Anterior cingulate cortex (tissue), 58 donors: ENCODE data around the gene ICOS.
A peak's percentile ranks its signal among the peaks of the same experiment; 100 is the strongest.
"Not testable (repeated sequence)": the region's sequence is repeated elsewhere in the genome, so short reads cannot be mapped to it uniquely, and the experiment has no call there.

Source experiments
- DNase-seq, 58 donors: peaks; one replicate each; lab custom pipeline; 2025; lab: John Stamatoyannopoulos, UW

Gene ICOS

DNA sequence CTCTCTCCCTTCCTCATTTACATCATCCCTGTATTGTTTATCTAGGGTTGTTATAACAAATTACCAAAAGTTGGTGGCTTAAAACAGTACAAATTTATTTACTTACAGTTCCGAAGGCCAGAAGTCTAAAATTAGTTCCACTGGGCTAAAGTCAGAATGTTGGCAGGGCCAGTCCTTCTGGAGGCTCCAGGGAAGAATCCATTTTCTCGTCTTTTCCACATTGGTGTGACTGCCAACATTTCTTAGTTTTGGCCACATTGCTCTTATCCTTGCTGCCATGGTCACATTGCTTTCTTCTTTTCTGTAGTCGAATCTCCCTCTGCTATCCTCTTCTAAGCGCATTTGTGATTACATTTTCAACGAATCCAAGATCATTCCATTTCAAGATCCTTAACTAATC is 34.7 kb downstream of the ICOS start:
- no peak for DNase-seq

DNA sequence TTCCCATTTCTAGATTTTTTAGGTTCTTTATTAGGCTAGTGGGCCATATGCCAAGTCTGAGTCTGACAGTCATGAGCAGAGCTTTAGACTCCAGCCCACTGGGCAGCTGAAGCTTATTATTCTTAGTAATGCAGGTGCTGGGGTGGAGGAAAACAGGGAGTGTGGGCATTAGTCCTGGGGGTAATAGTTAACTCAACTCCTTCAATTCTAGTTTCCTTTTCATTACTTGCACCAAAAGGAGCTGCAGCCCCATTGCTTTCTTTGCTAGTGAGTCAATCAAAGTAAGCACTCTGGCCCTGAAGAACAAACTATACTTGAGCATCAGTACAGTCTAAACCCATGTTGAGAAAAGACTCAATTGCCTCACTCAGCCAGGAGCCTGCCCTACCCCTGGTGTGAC is 35.5 kb downstream of the ICOS start:
- DNase-seq: no peak

DNA sequence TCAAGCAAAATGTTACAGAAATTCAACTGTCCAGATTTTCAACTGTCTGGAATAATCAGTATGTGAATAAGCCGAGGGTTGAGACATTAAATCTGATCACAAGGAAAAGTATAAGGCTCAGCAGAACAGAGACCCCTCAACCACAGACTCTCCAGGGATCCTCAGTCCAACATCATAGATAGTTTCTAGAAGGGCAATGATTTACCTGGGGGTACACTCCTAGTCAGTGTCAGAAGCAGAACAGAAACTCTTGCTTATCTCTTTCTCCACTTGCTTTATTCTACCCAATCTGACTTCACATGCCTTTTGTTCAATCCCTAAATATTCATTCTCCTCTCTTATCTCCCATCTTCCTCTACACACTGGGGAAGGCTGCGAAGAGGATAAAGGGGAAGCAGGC is 36.4 kb downstream of the ICOS start:
- no peak for DNase-seq

DNA sequence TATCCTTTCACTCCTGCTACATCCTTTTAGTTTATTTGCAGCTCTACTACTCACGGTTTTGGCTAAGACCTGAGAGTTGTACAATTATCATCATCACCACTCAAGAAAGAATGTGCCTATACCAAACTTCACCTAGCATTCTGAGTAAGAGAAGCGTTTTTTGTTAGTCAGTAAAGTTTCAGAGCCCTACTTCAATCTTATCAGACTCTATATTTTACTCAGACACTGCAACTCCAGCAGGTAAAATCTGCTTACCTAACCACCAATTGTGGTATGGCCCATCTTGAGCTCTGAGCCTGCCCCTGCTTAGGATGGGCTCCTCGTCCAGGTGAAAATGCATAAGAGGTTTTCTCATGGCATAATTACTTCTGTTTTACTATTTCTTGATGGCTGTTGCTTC is 37.1 kb downstream of the ICOS start:
- no peak for DNase-seq

DNA sequence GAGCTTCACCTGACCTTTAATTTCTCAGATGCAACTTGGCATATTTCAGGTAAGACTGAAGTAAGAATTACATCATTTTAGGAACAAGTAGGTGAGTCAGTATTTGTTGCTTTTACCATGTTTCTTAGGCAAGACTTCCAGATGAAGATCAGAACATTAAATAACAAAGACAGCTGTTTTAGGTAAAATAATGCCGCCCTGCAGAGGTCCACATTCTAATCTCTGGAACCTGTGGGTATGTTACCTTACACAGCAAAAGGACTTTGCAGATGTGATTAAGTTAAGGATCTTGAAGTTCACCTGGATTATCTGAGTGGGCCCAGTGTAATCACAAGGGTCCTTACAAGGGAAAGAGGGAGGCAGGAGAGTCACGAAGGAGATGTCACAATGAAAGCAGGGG is 39.3 kb downstream of the ICOS start:
- DNase-seq: no peak

DNA sequence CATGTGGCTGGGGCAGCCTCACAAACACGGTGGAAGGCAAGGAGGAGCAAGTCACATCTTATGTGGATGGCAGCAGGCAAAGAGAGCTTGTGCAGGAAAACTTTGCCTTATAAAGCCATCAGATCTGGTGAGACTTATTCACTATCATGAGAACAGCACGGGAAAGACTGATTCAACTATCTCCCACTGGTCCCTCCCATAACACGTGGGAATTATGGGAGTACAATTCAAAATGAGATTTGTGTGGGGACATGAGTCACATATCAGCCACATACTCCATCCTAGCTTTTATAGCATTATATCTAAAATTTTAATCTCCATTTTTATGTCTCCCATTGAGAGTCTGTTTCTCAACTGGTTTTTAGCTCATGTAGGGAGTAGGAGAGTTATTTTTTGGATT is 45.7 kb downstream of the ICOS start:
- DNase-seq: no peak

DNA sequence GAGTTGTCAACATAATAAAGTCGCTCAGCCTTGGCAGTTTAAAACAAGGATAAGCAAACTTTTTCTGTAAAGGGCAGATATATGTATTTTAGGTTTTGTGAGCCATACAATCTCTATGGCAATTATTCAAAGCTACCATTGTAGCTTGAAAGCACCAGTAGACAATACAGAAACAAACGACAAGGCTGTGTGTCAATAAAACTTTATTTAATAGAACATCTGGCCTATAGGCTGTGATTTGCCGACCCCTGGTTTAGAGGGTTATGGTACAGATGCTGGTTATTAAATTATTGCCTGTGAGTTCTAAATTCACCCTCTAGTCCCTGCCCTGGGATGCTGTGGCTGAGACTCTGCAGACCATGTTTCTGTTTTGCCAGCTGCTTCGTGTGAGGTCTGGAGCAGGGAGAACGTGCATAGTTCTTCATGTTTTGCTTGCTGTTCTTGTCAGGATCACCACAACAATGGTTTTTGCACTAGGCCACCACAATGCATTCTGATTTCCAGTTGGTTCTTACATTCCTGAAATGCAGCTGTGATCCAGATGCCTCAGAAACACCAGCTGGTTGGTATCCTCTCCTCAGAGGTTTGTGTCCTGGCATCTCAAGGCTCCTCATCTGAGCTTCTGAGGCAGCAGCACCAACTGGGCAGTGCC is 46.6 kb downstream of the ICOS start:
- no peak for DNase-seq

DNA sequence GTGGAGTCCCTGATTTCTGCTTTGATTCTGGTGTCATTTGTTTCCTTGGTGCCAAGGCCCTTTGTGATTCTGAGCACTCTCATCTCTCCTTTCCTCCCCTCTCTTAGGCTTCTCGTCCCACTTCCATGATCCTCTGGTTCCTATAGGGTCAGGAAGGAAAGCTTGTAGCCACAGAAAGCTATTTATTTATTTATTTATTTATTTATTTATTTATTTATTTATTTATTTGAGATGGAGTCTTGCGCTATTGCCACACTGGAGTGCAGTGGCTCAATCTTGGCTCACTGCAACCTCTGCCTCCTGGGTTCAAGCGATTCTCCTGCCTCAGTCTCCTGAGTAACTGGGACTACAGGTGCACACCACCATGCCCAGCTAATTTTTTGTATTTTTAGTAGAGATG is 49.4 kb downstream of the ICOS start:
- not testable (repeated sequence) for DNase-seq

DNA sequence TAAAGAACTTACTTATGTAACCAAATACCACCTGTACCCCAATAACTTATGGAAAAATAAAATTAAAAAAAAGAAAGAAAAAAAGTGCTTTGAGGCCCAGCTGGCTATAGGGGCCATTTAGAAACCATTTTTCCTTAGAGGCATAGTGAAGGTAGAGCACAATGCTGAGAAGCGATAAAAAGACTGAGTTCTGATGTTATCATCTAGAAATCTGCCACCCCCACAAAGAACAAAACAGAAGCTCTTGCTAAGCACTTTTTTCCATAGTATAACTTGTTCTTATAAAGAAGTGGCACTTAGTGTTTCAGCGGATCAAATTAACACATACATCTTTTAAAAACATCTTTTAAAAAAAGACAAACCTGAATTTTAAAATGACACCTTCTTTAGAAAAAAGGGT is 51.4 kb downstream of the ICOS start:
- DNase-seq: no peak

DNA sequence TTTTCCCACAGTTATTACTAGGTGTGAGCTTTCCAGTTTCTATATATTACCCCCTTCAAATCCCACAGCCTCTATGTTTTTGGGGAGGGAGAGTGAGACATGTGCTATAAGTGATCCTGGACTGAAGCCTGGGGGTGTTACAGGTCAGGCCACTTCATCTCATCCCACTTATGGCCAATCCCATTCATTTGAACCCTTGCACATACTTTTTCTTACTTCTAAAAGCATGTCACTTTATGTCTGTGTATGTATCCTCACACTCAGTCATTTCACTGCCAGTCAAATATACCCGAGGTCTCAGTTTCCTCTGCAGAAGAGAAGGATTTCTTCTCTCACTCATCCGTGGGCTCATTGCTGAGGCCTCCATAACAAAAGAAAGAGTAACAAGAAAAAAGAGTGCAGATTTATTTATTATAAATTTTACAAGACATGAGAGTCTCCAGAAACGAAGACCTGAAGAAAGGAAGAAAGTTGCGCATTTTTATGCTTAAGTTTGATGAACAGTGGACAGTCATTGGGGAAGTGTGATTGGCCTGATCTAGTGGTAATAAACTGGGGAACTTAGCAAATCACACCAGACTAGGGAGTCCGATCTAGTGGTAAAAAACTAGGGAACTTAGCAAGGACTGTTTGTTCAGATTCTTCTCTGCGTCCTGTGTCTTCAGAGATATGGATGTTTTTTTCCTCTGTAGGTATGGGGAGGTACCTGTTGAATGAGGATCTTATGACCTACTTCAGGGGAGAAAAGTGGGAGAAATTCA is 52.1 kb downstream of the ICOS start:
- DNase-seq: no peak

DNA sequence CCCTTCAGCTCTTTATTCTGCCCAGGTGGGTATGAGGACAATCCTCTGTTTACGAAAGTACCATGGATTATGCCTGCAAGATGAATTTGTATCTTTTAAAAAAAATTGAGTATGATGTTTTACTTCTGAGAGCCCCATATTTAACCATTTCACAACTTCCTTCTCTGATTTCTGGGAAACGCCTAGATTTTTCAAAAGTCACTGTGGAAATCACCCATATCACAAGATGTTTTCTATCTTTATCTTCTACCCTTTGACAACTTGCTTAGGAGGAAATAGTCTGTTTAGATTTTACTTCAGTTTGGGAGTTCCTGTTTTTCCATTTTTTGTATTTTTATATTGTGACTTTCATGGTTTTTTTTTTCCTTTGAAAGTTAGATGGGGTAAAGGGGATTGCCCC is 53.0 kb downstream of the ICOS start:
- no peak for DNase-seq

DNA sequence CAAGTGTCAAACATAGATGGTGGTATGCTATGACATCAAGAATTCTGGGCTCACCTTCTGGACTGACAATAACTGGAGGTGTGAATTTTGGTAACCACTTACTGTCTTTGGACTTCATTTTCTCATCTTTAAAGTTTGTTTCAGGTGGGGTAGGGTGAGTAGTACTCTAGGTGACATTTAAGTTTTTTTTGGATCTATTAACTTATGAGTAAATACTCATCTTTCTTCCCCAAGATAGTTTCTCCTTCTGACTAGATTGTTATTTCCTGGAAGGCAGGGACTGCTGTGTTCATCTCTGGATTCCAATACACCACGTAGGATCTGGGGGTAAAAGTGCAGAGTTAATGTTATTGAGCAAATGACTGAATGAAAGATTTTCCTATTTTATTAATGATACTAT is 55.9 kb downstream of the ICOS start:
- no peak for DNase-seq

DNA sequence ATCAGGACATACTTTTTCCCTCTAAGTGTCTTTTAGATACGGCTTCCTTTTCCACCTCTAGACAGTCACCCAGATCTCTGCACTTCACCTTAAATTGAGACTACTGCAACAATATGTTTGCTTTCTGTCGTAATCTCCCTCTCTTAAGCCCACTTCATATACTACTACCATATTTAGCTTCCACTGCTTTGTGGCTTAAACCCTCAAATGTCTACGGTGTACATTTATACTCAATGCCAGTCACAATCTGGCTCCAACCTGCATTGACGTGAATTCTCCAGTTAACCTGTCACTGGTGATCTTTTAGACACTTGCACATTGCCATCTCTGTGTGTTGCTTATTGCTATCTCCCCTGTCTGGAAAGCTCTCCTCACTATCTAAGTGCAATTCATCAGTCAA is 56.4 kb downstream of the ICOS start:
- DNase-seq: no peak

DNA sequence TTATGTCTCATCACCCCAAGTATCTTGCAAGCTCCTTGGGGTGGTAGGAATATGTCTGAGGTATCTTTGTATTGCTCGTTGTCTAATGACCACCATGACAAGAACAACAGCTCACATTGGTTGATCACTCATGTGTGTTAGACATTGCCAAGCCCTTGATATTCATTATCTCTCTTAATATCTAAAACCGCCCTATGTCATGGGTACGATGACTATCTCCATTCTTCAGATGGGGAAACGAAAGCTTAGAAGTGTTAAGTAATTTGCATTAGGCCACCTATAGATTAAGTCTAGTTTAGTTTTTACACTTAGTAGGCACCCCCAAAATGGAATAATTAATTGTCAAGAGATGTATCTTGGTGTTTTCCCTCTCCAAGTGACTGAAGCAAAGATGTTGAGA is 57.0 kb downstream of the ICOS start:
- DNase-seq: no peak

DNA sequence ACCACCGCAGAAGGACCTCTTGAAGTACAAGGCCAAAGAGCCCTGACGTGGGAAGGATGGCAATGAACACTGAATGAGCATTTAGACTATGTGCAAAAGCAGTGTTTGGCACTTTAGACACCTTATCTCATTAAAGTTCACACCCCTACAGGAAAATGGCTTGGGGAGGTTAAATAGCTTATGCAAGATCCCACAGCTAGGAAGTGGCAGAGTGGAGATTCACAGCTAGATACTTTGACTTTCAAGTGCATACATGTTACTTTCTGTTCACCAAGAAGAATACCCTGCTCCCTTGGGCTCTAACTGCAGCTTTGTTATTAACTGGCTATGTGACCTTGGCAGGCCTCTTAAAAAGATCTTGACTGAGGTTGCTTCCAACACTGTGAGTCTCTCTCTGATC is 58.2 kb downstream of the ICOS start:
- no peak for DNase-seq

DNA sequence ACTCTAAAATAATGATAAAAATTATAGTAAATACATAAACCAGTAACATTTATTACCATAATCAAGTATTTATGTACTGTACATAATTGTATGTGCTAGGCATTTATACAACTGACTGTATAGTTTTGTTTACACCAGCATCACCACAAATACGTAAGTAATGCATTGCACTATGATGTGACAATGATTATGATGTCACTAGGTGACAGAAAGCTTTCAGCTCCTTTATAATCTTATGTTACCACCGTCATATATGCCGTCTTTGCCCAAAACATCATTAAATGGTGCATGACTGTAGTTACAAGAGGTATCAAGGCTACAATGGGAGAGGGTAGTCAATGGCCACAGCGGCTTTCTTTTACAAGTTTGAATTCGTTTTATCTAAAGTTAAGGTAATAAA is 60.1 kb downstream of the ICOS start:
- no peak for DNase-seq

DNA sequence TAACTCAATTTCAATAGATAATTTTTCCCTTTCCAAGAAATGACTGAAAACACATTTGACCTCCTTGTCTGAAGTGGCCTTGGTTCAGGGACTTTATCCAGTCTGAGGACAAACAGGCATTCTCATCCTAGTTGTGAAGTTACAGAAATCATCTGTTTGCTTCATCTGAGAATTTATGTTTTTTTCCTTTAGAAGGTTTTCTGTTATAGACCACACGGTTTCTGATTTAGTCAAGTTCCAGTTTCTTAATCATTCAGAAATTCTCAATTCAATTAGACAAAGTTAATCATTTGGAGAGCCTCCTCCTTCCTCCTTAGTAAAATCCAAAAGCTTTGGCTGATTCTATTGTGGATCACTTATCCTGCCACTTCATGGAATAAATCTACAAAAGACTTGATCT is 60.9 kb downstream of the ICOS start:
- DNase-seq: no peak

DNA sequence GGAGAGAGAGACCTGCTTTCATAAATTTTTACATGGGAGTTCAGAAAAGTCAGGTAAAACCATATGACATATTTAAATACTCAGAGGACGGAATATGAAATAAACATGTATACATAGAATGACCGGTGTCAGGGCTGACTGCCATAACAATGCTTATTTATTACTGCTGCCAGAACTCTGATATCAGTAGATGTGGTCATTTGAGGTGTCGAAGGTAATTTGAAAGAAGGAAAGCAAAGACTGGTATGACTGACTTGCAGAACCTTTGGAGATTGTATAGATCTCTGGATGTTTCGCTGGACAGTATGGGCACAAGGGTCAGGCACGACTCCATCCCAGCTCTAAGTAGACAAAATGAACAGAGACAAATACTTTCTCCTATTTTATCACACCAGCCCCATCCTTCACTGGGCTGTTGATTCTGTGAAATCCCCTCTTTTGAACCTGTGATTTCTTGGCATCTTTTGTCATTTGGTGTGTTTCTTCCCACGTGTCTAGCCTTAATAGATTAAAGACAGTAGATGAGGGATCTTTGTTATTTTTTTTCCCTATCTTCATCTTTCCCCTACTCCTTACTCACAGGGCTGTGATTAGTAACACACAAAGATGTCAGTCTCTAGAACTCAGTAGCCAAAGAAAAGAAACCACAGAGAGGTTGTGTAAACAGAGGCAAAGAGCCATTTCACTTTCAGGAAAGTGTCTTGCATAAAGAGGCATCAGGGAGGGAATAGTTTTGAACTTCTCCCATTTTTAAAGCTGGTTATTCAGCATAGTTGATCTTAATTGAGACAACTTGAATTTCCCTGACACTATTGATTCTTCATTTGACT is 61.6 kb downstream of the ICOS start:
- DNase-seq: no peak

DNA sequence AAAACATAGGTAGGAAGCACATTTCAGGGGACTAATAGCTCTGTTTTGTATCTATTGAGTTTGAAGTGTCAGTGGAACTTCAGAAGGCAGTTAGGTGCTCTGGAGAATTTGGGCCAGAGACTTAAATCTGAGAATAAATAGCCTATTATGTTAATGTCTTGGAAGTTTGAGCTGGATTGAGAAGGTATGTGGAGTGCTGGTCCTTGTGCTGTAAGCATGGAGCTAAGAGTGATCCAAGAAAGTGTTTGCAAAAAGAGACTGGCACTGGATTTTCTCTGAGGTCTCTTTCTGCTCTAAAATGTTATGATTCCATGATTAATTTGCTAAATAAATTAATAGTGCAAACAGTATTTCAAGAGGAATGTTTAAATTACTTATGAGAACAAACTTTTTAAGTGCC is 63.3 kb downstream of the ICOS start:
- DNase-seq: no peak

DNA sequence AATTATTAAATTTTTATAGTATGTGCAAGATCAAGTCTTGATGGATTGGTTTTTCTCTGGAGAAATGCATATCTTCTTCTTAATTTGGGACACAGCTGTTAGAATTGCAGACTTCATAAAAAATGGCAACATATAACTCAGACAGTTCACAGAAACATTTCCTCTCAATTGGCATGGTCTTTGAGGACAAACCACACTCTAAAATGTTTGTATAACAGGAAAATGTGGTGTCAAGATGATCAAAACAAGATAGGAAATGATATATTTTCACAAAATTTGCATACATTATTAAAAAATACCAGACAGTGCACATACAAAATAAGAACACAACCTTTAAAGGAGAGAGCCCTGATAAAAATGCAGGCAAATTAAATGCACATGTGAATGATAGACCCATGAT is 63.9 kb downstream of the ICOS start:
- no peak for DNase-seq

DNA sequence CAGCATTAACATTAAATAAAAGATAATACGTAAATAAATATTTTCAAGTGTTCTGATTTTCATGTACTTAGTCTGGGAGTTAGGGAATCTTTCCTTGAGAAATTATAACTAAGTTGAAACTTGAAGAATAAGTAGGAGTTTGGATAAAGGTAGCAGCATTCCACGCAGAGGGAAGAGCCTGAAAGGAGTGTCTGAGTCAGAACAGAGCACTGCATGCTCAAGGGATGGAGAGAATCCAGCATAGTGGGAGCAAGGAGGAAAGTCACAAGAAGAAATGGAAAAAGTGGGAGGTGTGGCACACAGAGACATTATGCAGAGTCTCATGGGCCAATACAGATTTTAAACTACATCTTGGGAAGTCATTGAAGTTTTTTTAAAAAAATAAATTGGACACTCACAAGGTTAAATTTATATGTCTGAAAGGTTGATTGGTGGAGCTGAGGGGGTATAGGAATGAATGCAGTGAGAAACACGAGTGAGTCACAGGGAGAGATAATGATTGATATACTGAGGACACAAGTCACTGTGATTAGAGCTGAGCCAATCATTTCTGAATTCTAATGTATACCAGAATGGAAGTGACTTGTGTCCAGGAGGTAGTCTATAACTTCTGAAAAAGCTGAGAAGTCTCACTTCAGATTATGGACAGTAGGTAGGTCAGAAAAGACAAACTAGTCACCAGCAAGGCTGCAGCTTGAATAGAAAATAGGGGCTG is 66.9 kb downstream of the ICOS start:
- peak in 4 of 58 donors; percentile 1 to 26 (median 11) for DNase-seq
